ENCODE measurements around the gene PIEZO1.

Gene PIEZO1

DNA sequence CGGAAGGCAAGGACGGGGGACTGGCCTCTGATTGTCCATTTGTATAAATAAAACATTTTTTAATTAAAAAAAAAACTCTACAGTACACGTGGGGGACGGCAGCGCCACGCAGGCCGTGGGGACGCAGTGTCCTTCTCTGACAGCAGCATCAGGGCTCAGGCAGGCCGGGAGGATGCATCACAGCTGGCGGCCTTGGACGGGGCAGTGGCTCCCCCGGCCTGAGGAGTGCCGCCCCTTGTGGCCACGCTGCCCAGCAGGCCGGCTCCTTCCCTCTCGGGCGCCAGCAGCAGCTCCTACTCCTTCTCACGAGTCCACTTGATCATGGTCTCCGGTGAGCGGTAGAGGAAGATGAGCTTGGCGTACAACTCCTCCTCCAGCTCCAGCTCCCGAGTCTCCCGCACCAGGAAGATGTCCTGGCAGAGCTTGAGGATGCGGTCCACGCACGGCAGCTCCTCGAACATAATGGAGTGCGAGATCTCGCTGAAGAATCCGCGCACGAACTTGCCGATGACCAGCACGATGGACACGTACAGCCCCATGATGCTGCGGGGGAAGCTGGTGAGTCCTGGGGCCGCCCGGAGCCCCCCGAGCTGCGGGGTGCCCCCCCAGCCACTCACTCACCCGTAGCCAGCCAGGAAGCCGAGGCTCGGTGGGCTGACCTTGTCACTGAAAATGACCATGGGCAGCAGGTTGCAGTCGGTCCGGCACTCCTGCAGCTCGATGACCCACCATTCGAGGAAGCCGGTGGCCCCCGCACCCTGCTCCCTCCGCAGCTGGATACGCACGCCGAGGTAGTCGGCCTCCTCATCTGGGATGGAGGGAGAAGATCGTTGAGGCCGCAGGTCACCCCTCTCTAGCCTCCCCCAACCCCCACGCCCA lies 69.5 kb downstream of the PIEZO1 start:
- no peak for DNase-seq

DNA sequence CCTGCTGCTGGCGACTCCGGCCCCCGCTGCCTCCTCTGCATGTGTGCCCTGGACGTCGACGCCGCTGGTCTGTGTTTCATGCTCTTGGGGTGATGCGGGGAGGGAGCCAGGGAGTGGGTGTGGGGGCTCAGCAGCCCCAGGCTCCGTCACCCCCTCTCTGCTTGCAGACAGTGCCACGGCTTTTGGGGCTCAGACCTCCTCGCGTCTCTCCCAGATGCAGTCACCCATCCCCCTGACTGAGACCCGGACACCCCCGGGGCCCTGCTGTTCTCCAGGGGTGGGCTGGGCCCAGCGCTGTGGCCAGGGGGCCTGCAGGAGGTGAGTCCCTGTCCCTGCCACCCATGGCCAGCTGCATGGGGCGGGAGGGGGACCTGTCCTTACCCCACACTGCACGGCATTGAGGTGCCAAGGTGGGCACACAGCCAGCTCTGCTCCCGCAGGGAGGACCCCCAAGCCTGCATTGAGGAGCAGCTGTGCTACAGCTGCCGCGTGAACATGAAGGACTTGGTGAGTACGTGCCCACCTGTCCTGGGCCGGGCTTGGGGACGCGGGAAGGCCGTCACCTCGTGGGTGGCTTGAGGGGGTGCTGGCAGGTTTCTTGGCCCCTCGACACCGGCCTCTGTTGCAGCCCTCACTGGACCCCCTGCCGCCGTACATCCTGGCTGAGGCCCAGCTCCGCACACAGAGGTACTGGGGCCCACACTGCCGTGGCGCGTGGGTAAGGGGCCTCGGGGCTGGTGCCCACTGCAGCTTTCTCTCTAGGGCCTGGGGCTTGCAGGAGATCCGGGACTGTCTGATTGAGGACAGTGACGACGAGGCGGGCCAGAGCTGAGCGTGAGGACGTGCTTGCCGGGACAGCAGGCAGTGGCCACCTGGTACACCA lies 70.4 kb downstream of the PIEZO1 start:
- no peak for DNase-seq

DNA sequence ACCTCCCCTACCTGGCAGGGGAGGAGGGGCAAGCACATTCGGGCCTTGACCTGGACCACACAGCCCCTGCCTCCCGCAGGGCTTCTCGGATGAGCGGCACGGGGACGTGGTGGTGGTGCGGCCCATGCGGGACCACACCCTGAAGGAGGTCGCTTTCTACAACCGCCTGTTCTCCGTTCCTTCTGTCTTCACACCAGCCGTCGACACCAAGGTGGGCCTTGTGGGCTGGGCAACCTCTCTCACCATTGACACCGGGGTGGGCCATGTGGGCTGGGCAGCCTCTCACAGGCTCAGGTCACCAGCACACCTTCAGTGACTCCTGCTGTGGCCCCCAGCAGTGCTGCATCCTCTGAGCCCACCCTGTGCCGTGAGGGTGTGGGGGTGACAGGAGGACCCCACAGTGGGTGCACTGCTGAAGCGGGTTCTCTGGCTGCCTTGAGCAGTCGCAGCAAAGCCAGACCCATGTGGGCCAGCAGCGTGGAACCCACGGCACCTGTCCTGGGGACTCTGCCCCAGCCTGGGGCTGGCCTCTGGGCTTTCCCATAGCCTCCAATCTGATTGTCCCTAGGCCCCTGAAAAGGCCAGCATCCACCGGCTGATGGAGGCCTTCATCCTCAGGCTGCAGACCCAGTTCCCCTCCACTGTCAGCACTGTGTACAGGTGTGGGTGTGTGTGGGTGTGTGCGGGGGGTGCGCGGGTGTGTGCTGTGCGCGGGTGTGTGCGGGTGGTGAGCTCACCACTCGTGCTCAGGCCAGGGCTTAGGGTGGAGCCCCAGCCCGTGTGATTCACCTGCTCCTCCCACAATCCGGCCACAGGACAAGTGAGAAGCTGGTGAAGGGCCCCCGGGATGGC lies 71.2 kb downstream of the PIEZO1 start:
- DNase-seq, result no peak

DNA sequence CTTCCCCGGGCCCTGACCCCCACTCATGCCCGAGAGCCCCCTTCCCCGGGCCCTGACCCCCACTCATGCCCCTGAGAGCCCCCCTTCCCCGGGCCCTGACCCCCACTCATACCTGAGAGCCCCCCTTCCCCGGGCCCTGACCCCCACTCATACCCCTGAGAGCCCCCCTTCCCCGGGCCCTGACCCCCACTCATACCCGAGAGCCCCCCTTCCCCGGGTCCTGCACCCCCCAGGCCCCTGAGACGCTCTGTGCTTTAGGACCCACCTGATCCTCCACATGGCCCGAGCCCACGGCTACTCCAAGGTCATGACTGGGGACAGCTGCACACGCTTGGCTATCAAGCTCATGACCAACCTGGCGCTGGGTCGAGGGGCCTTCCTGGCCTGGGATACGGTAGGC lies 72.0 kb downstream of the PIEZO1 start:
- no peak for DNase-seq

DNA sequence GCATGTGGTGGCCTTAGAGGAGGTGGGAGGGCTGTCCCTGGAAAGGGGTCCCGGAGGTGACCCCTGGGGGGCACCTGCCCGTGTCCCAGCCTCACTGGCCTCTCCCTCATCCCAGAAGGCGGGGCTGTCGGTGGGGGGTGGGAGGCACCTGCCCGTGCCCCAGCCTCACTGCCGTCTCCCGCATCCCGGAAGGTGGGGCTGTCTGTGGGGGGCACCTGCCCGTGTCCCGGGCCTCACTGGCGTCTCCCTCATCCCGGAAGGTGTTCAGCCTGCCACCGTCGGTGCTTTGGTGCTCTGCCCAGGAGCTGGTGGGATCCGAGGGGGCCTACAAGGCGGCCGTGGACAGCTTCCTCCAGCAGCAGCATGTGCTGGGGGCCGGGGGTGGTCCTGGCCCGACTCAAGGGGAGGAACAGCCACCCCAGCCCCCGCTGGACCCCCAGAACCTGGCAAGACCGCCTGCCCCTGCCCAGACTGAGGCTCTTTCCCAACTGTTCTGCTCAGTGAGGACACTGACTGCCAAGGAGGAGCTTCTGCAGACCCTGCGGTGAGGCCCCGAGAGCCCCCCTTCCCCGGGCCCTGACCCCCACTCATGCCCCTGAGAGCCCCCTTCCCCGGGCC lies 72.5 kb downstream of the PIEZO1 start:
- DNase-seq, result no peak

DNA sequence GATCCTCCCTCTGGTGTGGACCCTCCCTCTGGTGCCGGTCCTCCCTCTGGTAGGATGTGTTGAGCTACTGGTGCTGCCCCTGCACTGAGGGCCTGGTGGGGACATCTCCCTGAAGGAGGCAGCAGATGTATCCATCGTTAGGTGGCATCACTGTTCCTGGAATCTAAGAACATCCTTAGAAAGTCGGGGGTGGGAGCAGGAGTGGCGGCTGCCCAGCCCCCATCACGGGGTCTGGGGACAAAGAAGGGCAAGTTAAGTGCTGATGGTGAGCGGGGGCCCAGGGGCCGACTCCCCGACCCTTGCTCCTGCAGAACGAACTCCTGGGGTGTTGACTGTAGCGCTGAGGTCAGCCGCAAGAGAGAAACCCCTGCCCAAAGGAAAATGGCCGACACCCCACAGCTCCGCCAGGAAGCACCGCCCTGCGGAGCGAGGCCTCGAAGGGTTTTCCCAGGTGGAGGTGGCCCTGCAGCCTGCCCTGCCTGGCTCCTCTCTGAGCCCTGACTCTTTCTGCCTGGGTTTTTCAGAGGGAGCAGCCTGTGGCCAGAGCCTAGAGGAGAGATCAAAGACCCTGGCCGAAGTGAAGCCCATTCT lies 73.2 kb downstream of the PIEZO1 start:
- no peak for DNase-seq

DNA sequence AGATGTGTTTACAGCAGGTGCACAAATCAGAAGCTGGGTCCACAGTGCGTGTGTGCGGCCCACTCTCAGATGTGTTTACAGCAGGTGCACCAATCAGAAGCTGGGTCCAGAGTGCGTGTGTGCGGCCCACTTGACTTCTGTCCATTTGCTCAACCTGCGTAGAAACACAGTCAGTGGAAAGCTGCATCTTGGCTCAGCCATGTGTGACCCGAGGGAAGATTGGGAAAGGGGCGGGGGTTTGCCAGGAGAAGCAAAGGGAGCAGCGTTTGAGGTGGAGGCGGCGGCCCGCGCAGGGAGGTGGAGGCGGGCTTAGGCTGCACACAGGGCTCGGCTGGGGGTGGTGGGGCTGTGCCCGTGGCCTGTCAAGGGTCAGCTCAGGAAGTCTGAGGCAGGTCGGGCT lies 74.5 kb downstream of the PIEZO1 start:
- DNase-seq, result no peak

DNA sequence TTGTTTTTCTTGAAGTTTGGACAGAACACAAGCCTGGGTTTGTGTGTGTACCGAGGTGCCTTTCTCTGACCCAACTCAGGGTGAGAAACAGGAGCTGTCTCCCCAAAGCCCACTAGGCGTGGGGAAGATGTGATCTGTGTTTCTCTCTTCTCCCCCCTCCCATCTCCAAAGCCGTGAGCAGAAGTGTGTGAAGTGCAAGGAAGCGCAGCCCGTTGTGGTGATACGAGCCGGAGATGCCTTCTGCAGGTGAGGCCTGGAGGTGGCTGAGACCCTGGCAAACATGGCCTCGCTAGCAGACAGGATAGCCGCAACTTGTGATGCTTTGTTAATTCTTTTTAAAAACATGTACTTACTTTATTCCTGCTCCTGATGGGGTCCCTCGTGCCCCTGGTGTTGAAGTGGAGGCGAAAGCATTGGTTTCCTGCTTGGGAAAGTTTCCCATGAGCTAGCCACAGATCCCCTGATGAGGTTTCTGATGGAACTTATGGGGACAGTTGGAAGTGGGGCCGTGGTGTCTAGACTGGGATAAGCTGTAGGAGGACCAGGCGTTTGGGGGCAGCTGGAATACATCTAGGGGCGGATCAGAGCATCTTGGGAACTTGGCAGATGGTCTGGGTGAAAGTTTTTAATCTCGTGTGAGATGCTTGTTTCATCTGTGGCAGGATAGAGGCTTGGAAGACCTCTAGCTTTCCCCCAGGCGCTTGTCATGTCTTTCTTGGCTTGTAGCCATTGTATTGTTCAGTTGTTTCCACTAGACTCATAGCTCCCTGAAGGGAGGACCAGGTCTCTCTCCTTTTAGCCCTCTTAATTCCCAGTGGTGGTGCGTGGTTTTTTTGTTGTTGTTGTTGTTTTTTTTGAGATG lies 77.8 kb downstream of the PIEZO1 start:
- no peak for DNase-seq

DNA sequence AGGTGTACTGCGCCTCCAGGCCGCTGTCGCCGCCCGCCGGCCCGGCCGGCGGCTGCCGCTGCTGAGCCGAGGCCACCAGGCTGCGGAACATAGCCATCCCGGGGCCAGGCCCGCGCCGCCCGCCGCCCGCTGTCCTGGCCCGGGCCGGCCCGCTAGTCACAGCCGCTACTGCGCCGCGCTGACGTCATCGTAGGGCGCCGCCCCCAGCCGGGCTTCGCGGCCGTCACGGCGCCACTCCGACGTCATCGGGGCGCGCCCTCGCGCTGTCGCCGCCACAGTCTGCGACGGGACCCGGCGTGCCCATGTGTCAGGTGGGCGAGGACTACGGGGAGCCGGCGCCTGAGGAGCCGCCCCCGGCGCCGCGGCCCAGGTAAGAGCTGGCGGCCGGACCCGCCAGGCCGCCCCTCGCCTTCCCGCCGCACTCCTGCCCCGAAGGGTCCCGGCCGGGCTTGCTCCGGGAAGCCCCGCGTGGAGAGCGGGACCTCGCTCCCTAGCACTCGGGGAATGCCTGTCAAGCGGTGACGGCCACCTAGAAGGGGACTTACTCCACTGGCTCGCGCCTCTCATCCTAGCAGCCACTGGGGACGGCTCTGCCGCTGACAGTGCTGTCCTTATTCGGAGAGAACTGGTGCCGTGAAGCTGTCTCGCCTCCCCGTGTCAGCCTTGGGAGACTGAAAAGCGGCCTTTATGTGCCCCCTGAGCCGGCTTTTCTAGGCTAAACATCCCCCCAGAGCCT lies 78.6 kb downstream of the PIEZO1 start, which contains the start of the genes CTU2 and RNF166:
Gene CTU2 (plus strand): TSS at position 275 of the 736 bp plus-strand sequence. CDS start 28 bp downstream, at position 303.
Gene RNF166 (minus strand): TSS at position 180 of the 736 bp plus-strand sequence. CDS start 83 bp downstream, at position 97.
- peak; percentile 82 to 91 (median 88) for DNase-seq

DNA sequence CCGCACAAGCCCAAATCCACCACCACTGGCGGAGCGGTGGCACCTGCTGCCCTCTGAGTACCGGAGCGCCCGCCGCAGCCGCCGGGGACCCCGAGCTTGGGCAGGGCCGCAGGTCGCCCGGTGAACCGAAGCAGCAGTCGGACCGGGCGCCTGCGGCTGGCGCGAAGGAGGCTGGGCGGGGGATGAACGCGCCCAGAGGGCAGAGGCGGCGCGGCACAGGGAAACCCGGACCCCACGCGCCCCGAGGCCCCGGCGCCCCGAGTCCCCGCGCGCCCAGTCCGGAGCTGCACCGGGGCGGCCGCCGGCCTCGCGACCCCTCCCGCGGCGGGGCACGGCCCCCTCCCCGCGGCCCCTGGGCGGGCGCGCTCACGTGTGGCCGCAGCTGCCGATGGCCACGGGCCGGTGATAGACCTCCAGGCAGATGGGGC lies 79.2 kb downstream of the PIEZO1 start:
- DNase-seq, result no peak

DNA sequence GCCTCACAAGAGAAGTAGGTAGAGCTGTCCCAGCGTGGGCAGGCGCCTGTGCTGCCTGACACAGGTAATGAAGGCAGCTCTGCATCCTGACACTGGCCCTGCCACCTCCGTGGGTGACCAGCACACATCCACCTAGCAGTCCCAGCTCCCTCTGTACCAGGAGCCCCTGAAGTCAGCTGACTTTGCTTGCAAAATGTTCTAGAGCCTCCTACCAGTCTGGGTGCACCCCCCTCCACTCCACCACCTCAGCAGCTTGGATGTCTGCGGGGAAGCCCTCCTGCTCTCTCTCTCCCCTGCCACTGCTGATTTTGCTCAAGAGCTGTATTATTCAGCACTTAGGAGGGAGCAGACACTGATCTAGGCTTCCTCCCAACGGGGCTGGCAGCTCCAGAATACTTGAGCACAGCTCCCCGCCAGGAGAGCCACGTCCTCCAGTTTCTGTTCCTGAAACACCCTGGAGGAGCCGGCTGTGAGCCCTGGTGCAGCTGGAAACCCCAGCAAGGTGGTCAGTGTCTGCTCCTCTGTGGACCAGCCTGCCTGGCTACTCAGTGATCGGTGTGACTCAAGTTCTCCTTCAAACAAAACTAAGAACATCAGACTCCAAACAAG lies 79.8 kb downstream of the PIEZO1 start:
- DNase-seq, result no peak

DNA sequence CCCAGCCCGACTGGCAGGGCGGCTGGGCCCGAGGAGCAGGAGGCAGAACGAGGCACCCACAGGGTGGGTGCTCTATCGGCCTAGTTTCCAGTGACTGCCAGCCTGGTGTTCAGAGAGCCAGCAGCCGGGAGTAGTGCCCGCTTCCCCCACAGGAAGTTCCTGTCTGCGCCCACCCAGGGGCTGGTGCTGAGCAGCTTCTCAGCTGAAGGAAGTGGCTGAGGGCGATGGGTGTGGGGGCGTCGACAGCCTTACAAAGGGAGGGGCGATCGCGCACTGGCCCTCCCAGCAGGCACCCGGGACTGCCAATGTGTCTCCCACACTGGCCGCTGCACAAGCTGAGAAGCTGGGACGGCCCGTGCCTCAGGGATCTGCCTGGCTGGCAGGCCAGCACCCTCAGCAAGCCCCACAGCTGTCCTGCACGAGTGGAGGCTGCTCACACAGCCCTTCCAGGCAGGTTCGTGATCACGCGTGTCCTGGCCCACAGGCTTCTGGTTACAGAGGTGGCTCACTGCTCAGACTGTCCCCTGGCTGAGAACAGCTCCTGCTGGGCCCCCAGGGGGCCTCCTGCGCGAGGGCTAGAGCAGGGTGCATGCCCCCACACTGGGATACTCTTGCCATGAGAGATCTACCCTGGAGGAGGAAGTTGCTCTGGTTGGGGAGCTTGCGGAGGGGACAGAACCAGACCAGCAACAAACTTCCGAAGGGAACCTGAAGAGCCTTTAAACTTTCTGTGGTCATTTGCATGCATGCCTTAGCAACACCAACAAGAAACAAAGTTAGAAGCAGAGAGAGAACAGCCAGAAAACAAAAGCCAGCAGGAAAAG lies 81.3 kb downstream of the PIEZO1 start:
- peak in 3 of 4 experiments; percentile 26 to 49 (median 37) for DNase-seq

DNA sequence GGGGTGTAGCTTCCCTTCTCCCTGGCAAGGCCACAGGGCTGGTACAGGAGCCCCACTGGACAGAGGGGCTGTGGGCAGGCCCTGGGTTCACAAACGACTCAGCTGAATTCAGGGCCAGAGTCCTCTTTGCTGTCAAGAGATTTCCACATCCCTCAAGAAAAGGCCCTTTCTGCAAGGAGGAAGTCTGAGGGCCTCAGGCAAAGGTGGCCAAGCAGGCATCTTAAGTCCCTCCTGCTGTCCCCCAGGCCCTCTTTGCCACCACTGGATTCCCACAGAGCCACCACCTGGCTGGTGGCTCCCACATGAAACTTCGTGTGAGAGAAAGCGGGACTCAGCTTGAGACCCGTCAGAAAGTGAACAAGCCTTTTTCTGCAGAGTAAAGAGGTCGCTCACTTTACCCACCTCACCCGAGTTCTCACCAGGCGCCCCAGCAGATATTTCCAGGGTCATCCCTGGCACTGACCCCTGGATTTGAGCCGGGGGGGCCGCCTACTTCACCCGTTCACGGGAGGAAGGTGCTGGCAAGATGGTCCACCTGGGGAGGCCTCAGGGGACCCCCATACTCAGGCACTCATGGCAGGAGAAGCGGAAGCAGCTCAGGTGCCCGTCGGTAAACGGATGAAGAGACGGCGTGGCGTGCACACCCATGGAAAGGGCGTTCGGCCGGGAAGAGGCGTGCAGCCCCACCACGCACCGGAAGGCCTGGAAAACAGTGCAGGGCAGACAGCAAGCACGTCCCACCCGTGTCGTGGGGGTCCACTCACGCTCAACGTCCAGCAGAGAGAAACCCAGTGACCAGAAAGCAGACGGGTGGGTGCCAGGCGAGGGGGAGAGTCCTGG lies 82.4 kb downstream of the PIEZO1 start:
- no peak for DNase-seq

DNA sequence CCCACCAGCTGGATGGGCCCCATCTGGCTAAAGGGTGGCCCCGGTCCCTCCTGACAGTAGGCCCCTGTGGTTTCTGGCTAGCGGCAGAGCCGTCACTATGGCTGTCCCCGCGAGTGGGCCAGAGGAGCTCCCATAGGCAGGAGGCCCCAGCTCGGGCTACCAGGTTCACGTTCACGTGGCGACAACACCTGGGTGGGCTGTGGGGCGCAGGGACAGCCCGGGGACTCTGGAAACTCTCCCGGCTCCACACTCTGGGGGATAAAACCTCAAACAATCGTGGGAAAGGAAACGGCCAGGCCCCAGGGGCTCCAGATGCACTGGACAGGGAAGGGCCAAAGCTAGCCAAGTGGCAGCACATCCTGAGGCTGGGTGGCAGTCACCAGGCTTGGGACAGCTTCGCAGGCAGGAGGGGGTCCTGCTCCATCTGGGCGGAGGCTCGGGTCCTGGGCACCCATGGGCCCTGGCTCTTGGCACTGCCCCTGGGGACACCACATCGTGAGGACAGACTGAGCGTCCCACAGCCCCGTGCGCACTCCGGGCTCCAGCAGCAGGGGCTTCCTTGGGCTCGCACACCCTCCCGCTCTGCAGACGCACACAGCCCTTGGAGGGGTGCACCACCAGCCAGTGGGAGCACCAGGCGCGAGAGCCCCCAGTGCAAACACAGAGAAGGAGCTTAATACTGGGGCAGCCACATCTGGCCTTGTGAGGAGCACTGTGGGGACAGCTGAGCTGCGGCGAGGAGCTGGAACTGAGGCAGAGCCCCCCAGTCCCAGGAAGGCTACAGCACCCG lies 83.2 kb downstream of the PIEZO1 start:
- DNase-seq, result no peak

DNA sequence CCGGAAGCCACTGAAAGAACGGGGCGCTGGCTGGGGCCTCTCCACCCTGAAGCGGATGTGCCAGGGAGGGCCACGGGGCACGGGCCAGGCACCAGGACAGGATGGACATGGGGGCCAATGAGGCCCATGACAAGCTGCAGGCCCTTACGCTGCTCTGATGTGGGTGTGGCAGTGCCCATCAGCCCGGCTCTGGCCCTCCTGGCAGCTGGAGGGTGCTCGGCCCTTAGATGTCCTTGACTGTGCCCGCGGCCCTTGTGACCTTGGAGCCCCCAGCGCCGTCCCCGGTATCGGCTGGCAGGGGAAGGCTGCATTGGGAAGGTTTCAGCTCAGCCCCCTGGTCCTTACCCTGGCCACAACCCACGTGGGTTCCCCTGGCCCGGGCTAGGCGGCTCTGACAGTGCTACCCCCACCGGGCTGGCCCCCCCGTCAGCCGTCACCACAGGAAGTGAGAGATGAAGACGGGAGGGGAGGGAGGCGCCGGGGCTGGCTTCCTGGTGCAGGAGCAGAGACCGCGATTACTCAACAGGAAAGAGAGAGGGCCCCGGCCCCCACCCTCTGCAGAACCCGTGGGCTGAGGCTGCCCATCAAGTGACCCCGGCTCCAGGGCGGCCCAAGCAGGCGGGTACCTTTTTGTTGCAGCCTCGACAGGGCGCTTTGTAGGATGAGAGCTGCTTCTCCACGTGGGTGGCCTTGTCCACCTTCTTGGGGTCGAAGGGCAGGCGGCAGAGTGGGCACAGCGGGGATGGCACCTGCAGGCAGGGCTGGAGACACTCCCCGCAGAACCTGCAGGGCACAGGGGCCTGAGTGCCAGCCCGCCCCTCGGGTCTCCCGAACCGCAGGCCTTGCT lies 84.2 kb downstream of the PIEZO1 start:
- peak; percentile 87 to 93 (median 90) for DNase-seq

DNA sequence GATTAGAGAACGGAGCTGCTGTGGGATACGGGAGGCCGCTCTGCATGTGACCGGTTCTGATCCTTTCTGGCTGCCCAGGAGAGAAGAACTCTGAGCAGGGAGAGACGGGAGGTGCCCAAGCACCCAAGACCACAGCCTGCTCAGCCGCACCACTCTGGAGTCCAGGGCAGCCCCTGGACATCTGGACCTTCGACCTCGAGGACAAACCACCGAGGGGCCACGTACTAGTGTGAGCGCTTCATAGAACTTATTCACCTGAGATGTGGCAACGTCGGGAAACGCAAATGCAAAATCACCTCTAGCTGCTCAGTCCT lies 84.7 kb downstream of the PIEZO1 start:
- no peak for DNase-seq

Data from activated CD4-positive, CD25-positive, alpha-beta regulatory T cell (primary cell).